Activated CD8-positive, alpha-beta T cell treated with anti-CD3 and anti-CD28 coated beads for 36 hours (primary cell): Measurements from ENCODE around the gene MACROD2. TPM values are rescaled to one million over a fixed set of nuclear protein-coding genes. Genes with fewer than 3 reads are reported as not detected.

Source experiments
- ATAC-seq: fragments of 200-7000 bp; cut with Tn5 transposase; one replicate; pipeline ENCODE4 v1.10.0; 2021; ENCODE audit warnings: mild to moderate bottlenecking, moderate library complexity
- CTCF ChIA-PET: fragments of 350-600 bp; sonication (Branson Sonifier 250); formaldehyde crosslinking; loops from one replicate; lab custom pipeline; 2021; ENCODE audit warnings: antibody characterized with exemption; lab: Charles Lee
- POLR2A ChIA-PET: fragments of 350-600 bp; sonication (Branson Sonifier 250); formaldehyde crosslinking; loops from one replicate; lab custom pipeline; 2021; ENCODE audit warnings: antibody characterized with exemption; lab: Charles Lee
- DNase-seq: peaks from one replicate; pipeline ENCODE4 v3.0.0-alpha.2; 2020
- H3K27ac Mint-ChIP-seq: one replicate; pipeline ENCODE4 v1.8.0; 2021; ENCODE audit warnings: mild to moderate bottlenecking, mixed read lengths
- H3K27me3 Mint-ChIP-seq: one replicate; pipeline ENCODE4 v1.8.0; 2021; ENCODE audit warnings: mixed read lengths
- H3K36me3 Mint-ChIP-seq: one replicate; pipeline ENCODE4 v1.8.0; 2021; ENCODE audit warnings: low read depth, mixed read lengths
- H3K4me1 Mint-ChIP-seq: one replicate; pipeline ENCODE4 v1.8.0; 2021; ENCODE audit warnings: low read depth, mixed read lengths
- H3K4me3 Mint-ChIP-seq: one replicate; pipeline ENCODE4 v1.8.0; 2021; ENCODE audit warnings: mild to moderate bottlenecking, moderate library complexity, mixed read lengths
- H3K9me3 Mint-ChIP-seq: one replicate; pipeline ENCODE4 v1.8.0; 2021; ENCODE audit warnings: mixed read lengths
- intact Hi-C: fragments of 100-400 bp; cut with micrococcal nuclease; formaldehyde crosslinking; loops from one replicate; pipeline ENCODE4 v1.10.0; 2022
- total RNA-seq, 2 experiments: library from RNA; stranded (reverse); gene quantifications; one replicate each; pipeline ENCODE4 v1.2.3, GENCODE V29; 2021
- TF ChIP-seq, protein P1 (sequence below): fragments of 200-600 bp; IDR thresholded peaks from one replicate; pipeline ENCODE4 v1.8.0; 2022; ENCODE audit warnings: antibody characterized with exemption, mild to moderate bottlenecking

The MACROD2 gene
- total RNA-seq, 2 experiments from 2014 or later: not detected

DNA sequence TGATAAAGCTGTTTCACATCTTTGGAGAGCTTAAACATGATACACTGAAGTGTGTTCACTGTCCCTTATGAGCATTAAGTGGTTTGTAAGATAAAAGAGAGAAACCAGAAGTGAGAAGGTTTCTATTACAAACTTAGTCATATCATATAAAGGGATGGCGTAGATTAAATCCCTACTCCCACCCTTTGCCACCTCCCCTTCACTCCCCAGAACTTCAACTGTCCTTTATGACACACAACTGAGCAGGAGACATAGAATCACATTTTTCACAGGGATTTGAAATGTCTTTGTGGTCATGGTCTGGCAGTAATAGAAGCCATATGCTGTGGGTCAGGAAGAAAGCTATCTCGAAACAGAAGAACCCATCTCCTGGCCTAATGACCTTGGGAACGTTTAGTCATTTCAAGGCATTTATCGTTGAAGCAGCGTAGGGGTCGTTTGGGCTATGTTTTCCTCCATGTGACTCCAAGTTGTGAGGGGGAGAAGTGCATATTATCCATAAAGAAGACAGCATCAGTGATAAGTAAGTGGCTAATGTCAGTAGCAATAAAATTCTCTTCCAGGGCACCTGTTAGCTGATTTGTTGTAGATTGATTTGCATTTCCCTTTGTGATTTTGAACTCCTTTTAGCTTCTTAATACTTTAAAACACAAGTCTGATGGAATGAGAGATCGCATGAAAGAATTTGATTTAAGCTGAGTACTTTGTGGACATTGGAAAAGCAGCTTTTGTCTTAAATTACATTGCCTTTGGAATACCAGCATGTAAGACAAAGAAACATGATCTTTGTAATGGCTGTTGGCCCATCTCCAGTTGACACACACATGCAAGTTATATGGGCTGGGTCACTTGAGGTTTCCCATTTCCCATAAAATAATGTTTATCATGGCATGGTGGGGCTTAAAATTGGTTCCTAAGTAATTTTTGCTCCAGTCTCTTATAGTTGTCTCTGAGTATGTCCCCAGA is 843.6 kb downstream of the MACROD2 start:
- Mint-ChIP-seq H3K27me3 (no peaks in the 10 kb centered on the region), H3K4me1 (no peaks in the 10 kb centered on the region), H3K27ac (no peak overlapping the region), H3K9me3 (no peaks in the 10 kb centered on the region), H3K4me3 (no peak overlapping the region), H3K36me3 (no peaks in the 10 kb centered on the region)
- ATAC-seq (no peak), DNase-seq (no peak)
- ChIA-PET POLR2A (no interaction called here), CTCF (no interaction called here)
- TF ChIP-seq, protein P1, sequence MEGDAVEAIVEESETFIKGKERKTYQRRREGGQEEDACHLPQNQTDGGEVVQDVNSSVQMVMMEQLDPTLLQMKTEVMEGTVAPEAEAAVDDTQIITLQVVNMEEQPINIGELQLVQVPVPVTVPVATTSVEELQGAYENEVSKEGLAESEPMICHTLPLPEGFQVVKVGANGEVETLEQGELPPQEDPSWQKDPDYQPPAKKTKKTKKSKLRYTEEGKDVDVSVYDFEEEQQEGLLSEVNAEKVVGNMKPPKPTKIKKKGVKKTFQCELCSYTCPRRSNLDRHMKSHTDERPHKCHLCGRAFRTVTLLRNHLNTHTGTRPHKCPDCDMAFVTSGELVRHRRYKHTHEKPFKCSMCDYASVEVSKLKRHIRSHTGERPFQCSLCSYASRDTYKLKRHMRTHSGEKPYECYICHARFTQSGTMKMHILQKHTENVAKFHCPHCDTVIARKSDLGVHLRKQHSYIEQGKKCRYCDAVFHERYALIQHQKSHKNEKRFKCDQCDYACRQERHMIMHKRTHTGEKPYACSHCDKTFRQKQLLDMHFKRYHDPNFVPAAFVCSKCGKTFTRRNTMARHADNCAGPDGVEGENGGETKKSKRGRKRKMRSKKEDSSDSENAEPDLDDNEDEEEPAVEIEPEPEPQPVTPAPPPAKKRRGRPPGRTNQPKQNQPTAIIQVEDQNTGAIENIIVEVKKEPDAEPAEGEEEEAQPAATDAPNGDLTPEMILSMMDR: no peak
- intact Hi-C loops: no loop called here

DNA sequence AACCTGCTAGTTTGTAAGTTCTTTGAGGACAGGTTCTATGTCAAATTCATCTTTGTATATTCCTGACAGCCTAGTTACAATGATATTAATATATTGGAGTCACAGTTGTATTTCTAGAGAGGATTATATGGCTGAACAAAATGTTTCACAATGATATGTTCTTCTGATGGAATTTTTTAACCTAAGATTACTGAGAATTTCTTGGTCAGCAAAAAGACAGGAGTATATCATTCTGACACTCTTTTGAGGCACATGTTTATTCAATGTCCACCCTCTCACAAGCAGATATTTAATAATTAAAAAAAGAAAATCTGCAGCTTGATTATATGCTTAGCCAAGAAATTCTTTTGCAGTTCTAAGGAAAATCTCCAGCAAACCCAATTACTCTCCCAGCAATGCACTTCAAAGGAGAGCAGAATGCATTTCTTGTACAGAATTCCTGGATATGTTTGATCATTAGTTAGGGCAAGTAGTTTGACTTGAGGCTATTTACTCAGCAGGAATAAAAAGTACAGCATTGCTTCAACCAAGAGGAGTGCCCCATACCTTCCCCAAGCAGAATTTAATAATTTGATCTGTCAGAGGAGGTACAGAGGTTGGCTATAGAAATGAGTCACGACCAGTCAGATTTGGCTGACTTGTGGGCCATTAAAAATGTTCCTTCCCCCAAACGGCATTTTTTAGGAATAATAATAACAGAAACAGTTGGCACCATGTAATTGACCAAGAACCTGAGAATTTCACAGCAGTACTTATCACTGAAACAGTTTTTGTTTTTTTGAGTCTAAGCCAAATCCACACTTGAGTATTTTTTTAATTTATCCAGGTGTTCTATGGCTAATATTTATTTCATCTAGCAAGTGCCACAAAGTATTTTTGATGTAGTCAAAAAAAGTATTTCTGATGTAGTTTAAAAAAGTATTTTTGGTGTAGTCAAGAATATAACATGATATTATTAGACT is 850.2 kb downstream of the MACROD2 start:
- H3K4me3 Mint-ChIP-seq: no peak overlapping the region
- intact Hi-C loops: no loop called here
- H3K27me3 Mint-ChIP-seq: no peaks in the 10 kb centered on the region
- no peak for ATAC-seq
- TF ChIP-seq, protein P1: no peak
- no peaks in the 10 kb centered on the region for H3K36me3 Mint-ChIP-seq
- peaks cover under 1% of the 10 kb centered on the region for H3K9me3 Mint-ChIP-seq
- no peaks in the 10 kb centered on the region for H3K4me1 Mint-ChIP-seq
- POLR2A ChIA-PET: no interaction called here
- no peak for DNase-seq
- no peak overlapping the region for H3K27ac Mint-ChIP-seq
- CTCF ChIA-PET: no interaction called here

DNA sequence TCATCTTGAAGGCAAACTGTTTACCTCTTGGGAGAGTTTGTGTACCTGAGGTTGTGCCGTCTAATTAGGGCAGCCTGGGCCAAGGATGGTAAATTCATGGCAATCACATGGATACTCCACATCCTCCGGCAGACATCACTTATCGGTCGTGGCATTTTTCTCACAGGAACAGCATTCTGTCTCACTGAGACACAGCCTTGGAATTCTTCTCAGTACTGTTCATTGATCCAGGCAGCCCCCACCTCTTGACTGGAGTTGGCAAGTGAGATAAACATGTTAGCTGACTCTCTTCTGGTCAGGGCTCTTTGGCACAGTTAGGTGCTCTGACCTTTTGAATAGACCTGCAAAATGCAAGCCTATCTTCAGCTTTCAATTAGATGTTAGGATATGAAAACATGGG is 853.5 kb downstream of the MACROD2 start:
- DNase-seq: no peak
- CTCF ChIA-PET: no interaction called here
- ATAC-seq: no peak

DNA sequence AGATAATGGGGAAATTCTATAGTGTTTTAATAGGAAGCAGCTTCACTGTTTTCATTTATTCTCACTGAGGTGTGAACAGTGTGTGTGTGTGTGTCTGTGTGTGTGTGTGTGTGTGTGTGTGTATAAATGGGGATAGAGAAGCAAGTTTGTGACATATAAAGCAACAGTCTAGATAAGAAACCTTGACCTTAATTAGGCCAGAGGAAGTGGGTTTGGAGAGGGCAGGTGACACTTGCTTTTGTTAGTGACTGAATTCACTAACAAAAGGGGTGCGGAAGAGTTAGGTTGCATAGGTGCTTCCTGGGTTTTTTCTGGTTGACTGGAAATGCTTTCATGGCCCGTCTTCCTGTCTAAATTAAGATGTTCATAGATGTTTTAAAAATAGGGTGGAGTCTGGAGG is 857.8 kb downstream of the MACROD2 start:
- ATAC-seq: no peak
- Mint-ChIP-seq H3K36me3 (no peaks in the 10 kb centered on the region), H3K27me3 (no peaks in the 10 kb centered on the region), H3K9me3 (peaks cover 2% of the 10 kb centered on the region), H3K4me1 (no peaks in the 10 kb centered on the region), H3K4me3 (no peak overlapping the region), H3K27ac (no peak overlapping the region)
- ChIA-PET POLR2A (no interaction called here), CTCF (no interaction called here)
- TF ChIP-seq, protein P1: no peak
- no peak for DNase-seq
- intact Hi-C loops: no loop called here

More for the DNA sequence above, 853.5 kb downstream of the MACROD2 start:
- Mint-ChIP-seq H3K27ac (no peak overlapping the region), H3K4me1 (no peaks in the 10 kb centered on the region), H3K36me3 (no peaks in the 10 kb centered on the region), H3K4me3 (no peak overlapping the region), H3K27me3 (no peaks in the 10 kb centered on the region), H3K9me3 (peaks cover 2% of the 10 kb centered on the region)
- TF ChIP-seq, protein P1: no peak
- POLR2A ChIA-PET: no interaction called here
- intact Hi-C loops: no loop called here
